MM.1S (cell line): ENCODE data around the gene LPIN1.

Experiments
- EZH2 ChIP-seq: fragments of 300-600 bp; sonication (generic); optimal IDR thresholded peaks from 2 replicates; pipeline ENCODE3; 2017; ENCODE audit warnings: low read depth, mild to moderate bottlenecking, antibody characterized with exemption, low read length, mixed read lengths
- EZH2phosphoT487 ChIP-seq: fragments of 300-600 bp; sonication (generic); IDR thresholded peaks from 2 replicates; pipeline ENCODE4 v1.6.1; 2018; ENCODE audit warnings: antibody characterized with exemption, low read length
- TF ChIP-seq, protein P1 (sequence below): fragments of 300-600 bp; sonication (generic); IDR thresholded peaks from 2 replicates; pipeline ENCODE4 v1.5.1; 2016; ENCODE audit warnings: antibody characterized with exemption, low read length, mixed read lengths

DNA sequence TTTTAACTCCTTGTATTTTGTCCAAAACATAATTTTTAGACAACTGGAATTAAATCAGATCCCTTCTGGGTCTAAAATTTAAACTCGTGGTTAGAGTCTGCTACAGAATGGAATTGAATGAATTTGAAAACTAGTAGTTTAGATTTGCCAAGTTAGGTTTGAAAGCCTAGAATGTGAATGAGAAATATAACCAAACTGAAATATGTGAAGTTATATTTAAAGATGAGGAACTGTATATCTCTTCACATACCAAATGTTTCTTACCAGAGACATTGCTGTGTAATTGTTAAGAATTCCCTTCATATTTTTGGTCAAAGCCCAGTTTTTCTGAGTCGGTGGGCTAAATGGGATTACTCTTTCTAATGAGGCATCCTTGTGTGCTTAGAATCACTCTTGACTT is 74.2 kb downstream of the LPIN1 start:
- TF ChIP-seq, protein P1, sequence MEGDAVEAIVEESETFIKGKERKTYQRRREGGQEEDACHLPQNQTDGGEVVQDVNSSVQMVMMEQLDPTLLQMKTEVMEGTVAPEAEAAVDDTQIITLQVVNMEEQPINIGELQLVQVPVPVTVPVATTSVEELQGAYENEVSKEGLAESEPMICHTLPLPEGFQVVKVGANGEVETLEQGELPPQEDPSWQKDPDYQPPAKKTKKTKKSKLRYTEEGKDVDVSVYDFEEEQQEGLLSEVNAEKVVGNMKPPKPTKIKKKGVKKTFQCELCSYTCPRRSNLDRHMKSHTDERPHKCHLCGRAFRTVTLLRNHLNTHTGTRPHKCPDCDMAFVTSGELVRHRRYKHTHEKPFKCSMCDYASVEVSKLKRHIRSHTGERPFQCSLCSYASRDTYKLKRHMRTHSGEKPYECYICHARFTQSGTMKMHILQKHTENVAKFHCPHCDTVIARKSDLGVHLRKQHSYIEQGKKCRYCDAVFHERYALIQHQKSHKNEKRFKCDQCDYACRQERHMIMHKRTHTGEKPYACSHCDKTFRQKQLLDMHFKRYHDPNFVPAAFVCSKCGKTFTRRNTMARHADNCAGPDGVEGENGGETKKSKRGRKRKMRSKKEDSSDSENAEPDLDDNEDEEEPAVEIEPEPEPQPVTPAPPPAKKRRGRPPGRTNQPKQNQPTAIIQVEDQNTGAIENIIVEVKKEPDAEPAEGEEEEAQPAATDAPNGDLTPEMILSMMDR: no peak
- TF ChIP-seq EZH2: no peak
- no peak for TF ChIP-seq EZH2phosphoT487
